Hair follicle dermal papilla cell (primary cell): Measurements from ENCODE around the gene EEA1. TPM values are rescaled to one million over a fixed set of nuclear protein-coding genes. Genes with fewer than 3 reads are reported as not detected.

Experiments used
- small RNA-seq: library from RNA; depleted of rRNA; stranded (forward); fragments of <200 nt; gene quantifications from one replicate; pipeline ENCODE3, GENCODE V24; 2012
- total RNA-seq: library from RNA; depleted of rRNA; stranded (reverse); fragments of >200 nt; gene quantifications from 2 replicates; pipeline ENCODE4 v1.2.3, GENCODE V29; 2012

EEA1 gene
- total RNA-seq: 30.7 and 31.6 TPM in 2 replicates

DNA sequence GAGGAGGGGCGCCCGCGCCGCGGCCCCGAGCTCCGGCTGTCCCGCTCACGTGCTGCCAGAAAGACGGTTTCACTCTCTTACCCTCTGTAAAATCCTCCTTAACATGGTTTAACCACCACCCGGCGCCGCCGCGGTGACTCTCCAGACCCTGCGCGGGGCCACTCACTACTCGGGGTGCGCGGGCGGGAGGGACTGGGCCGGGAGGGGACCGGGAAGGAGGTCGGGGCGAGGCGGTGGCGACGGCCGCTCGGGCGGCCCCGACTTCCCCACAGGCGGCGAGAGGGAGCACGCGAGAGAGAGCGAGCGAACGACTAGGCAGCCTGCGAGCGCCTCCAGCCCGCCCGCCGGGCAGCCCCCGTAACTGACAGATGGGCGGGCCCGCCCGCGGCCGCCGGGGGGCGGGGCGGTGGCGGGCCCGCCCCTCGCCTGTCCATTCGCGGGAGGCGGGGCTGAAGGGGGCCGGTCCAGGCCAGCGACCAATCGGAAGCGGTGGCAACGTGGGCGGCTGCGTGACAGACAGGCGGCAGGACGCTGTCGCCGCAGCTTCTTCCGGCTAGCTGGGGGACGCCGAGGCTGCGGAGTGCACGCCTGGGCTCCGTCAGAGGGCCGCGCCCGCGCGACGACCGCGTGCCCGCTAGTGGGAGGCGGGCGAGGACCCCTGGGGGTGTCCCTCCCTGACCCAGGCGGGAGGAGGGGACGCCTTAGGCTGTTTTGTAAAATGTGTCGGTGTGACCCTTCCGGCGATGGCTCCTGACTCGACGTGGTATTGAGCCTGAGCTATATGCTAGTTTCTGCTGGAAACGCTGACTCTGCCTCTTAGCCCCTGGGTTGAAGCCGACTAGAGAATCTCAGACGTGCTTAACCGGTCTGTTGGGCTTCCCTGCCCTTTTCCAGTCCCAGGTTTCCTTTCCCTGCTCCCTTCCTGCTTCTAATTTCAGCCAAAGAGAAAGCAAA lies at the start of gene EEA1:
Gene EEA1 (minus strand): TSS at position 334 of the 954 bp plus-strand sequence. CDS start 229 bp downstream, at position 105.

Small RNA genes lying within 50 kb of the gene (small RNA-seq; reads per million reads assigned to genes)
- 0.44 reads per million for gene RNU6-1329P

Other genes with a start within 250 kb of the EEA1 start
- gene PLEKHG7, start 226.3 kb downstream of the EEA1 start, total RNA-seq: not detected in 2 replicates